HepG2 (cell line): ENCODE data around the gene BBIP1. TPM values are rescaled to one million over a fixed set of nuclear protein-coding genes. Genes with fewer than 3 reads are reported as not detected.
A peak's percentile ranks its signal among the peaks of the same experiment; 100 is the strongest.

Source experiments
- ARID5B ChIP-seq: IDR thresholded peaks from 2 replicates; pipeline ENCODE4 v1.4.0; 2020; ENCODE audit warnings: mild to moderate bottlenecking, missing genetic modification reagents
- CENPX ChIP-seq: sonication (generic); formaldehyde crosslinking; IDR thresholded peaks from 2 replicates; pipeline ENCODE4 v1.9.0; 2021; ENCODE audit warnings: mild to moderate bottlenecking, missing genetic modification reagents, moderate library complexity
- EHMT2 ChIP-seq: fragments of 200-600 bp; sonication (generic); IDR thresholded peaks from 2 replicates; pipeline ENCODE4 v1.7.0; 2017; ENCODE audit warnings: antibody characterized with exemption, low read depth, low read length, borderline replicate concordance
- ETV5 ChIP-seq: IDR thresholded peaks from 2 replicates; pipeline ENCODE4 v1.6.1; 2018; ENCODE audit warnings: missing biosample characterization, missing genetic modification reagents, inconsistent platforms, borderline replicate concordance
- FOXJ3 ChIP-seq: sonication (generic); formaldehyde crosslinking; IDR thresholded peaks from 2 replicates; pipeline ENCODE4 v1.4.0; 2020; ENCODE audit warnings: missing genetic modification reagents, mild to moderate bottlenecking, borderline replicate concordance
- HES4 ChIP-seq: sonication (generic); formaldehyde crosslinking; IDR thresholded peaks from 2 replicates; pipeline ENCODE4 v1.9.0; 2021; ENCODE audit warnings: mild to moderate bottlenecking, missing genetic modification reagents, borderline replicate concordance
- LCORL ChIP-seq, 2 experiments: fragments of 450-650 bp in 1 of 2; sonication (generic) in 1 of 2; formaldehyde crosslinking in 1 of 2; IDR thresholded peaks; 2 replicates each; pipeline versions ENCODE4 v1.5.0 to v1.6.1; 2017 to 2020; ENCODE audit warnings: antibody characterized with exemption in 1 of 2, missing genetic modification reagents in 1 of 2
- PITX1 ChIP-seq: sonication (generic); formaldehyde crosslinking; IDR thresholded peaks from 2 replicates; pipeline ENCODE4 v1.5.1; 2020; ENCODE audit warnings: mild to moderate bottlenecking, missing genetic modification reagents
- SP1 ChIP-seq, 2 experiments: fragments of 450-650 bp in 1 of 2; sonication (generic) in 1 of 2; formaldehyde crosslinking in 1 of 2; IDR thresholded peaks; 2 replicates each; pipeline versions ENCODE4 v1.4.0 to v1.6.1; 2016 to 2020; ENCODE audit warnings: missing genetic modification reagents in 1 of 2
- TAF1 ChIP-seq: sonication (generic); formaldehyde crosslinking; IDR thresholded peaks from 2 replicates; pipeline ENCODE4 v1.4.0; 2020; ENCODE audit warnings: missing genetic modification reagents
- THAP11 ChIP-seq: IDR thresholded peaks from 2 replicates; pipeline ENCODE4 v1.6.1; 2016; ENCODE audit warnings: missing biosample characterization, missing genetic modification reagents
- THAP8 ChIP-seq: sonication (generic); formaldehyde crosslinking; IDR thresholded peaks from 2 replicates; pipeline ENCODE4 v1.5.1; 2020; ENCODE audit warnings: missing genetic modification reagents, mild to moderate bottlenecking, borderline replicate concordance
- ZFX ChIP-seq: sonication (generic); formaldehyde crosslinking; IDR thresholded peaks from 2 replicates; pipeline ENCODE4 v1.4.0; 2020; ENCODE audit warnings: mild to moderate bottlenecking, low read depth, missing genetic modification reagents, moderate library complexity
- ZNF263 ChIP-seq: sonication (generic); formaldehyde crosslinking; IDR thresholded peaks from 2 replicates; pipeline ENCODE4 v1.4.0; 2020; ENCODE audit warnings: missing genetic modification reagents
- ZNF367 ChIP-seq: sonication (generic); formaldehyde crosslinking; IDR thresholded peaks from 2 replicates; pipeline ENCODE4 v1.4.0; 2020; ENCODE audit warnings: missing genetic modification reagents, borderline replicate concordance
- ZNF547 ChIP-seq: sonication (generic); formaldehyde crosslinking; IDR thresholded peaks from 2 replicates; pipeline ENCODE4 v1.5.1; 2020; ENCODE audit warnings: mild to moderate bottlenecking, missing genetic modification reagents
- ZNF720 ChIP-seq: sonication (generic); formaldehyde crosslinking; IDR thresholded peaks from 2 replicates; pipeline ENCODE4 v1.4.0; 2020; ENCODE audit warnings: missing genetic modification reagents
- ZNF746 ChIP-seq: sonication (generic); formaldehyde crosslinking; IDR thresholded peaks from 2 replicates; pipeline ENCODE4 v1.8.0; 2022; ENCODE audit warnings: mild to moderate bottlenecking, missing genetic modification reagents
- ZNF781 ChIP-seq: sonication (generic); formaldehyde crosslinking; IDR thresholded peaks from 2 replicates; pipeline ENCODE4 v1.5.1; 2020; ENCODE audit warnings: borderline replicate concordance, mild to moderate bottlenecking, missing genetic modification reagents; ENCODE audit errors: not compliant biosample characterization
- polyA plus RNA-seq, 8 experiments: library from polyadenylated mRNA; depleted of rRNA in 3 of 8; stranded (reverse) in 7 of 8; unstranded in 1 of 8; fragments of >200 nt; fragmentation: Illumina TruSeq in 4 of 8; extraction: Trizol in 4 of 8; gene quantifications; 2 replicates each; pipeline versions ENCODE4 v1.2.1 to v1.2.3, GENCODE V29; 2011 to 2016; ENCODE audit warnings: low read depth in 4 of 8, missing spikeins in 1 of 8, mixed read lengths in 1 of 8; ENCODE audit not compliant: insufficient read depth in 1 of 8
- total RNA-seq, 5 experiments: library from RNA; depleted of rRNA; stranded (reverse); fragments of >200 nt; fragmentation: Illumina TruSeq; extraction: Trizol; gene quantifications; 2 replicates each; pipeline ENCODE4 v1.2.3, GENCODE V29; 2016; ENCODE audit warnings: low read depth in 1 of 5
- TF ChIP-seq, protein P1 (sequence below): sonication (generic); formaldehyde crosslinking; IDR thresholded peaks from 2 replicates; pipeline ENCODE4 v1.9.0; 2022; ENCODE audit warnings: missing genetic modification reagents, mild to moderate bottlenecking, borderline replicate concordance
- TF ChIP-seq, protein P2 (sequence below): sonication (generic); formaldehyde crosslinking; IDR thresholded peaks from 2 replicates; pipeline ENCODE4 v1.8.0; 2022; ENCODE audit warnings: mild to moderate bottlenecking, missing genetic modification reagents

BBIP1 gene
- total and polyA plus RNA-seq, 2 of the 13 experiments (the other 11 are each of a cell fraction or from before 2014, with no cell fraction given) = 18.3 to 24.1 TPM

GRCh38 chr10:110918643-110919348, at the start of gene BBIP1 (continued):
- TF ChIP-seq, protein P1, sequence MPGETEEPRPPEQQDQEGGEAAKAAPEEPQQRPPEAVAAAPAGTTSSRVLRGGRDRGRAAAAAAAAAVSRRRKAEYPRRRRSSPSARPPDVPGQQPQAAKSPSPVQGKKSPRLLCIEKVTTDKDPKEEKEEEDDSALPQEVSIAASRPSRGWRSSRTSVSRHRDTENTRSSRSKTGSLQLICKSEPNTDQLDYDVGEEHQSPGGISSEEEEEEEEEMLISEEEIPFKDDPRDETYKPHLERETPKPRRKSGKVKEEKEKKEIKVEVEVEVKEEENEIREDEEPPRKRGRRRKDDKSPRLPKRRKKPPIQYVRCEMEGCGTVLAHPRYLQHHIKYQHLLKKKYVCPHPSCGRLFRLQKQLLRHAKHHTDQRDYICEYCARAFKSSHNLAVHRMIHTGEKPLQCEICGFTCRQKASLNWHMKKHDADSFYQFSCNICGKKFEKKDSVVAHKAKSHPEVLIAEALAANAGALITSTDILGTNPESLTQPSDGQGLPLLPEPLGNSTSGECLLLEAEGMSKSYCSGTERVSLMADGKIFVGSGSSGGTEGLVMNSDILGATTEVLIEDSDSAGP (CRISPR knock-in tag) = peak; percentile 82; the same call in 1 of the 2 replicates
- TF ChIP-seq ZNF746 (CRISPR knock-in tag) (peak; percentile 80; the same call in 1 of the 2 replicates), PITX1 (no peak; the same call in 1 of the 2 replicates), SP1 (IDR thresholded peaks at IDR 0.05) (no peak), SP1 (CRISPR knock-in tag; IDR thresholded peaks at IDR 0.05) (peak; percentile 37), ZNF263 (CRISPR knock-in tag) (peak; percentile 54; the same call in 1 of the 2 replicates), ZNF367 (peak; percentile 54; the same call in 1 of the 2 replicates), HES4 (no peak), ZNF547 (CRISPR knock-in tag) (peak; percentile 73; the same call in 1 of the 2 replicates), FOXJ3 (peak; percentile 54; the same call in 1 of the 2 replicates), THAP8 (CRISPR knock-in tag) (no peak), ETV5 (CRISPR knock-in tag) (peak; percentile 66; the same call in 1 of the 2 replicates), LCORL (IDR thresholded peaks at IDR 0.05) (0 out of 2 replicates have a peak, but pooled peaks have one; percentile 22), LCORL (CRISPR knock-in tag; IDR thresholded peaks at IDR 0.05) (peak; percentile 87), ZNF781 (no peak), EHMT2 (no peak), ZNF720 (CRISPR knock-in tag) (no peak), ARID5B (CRISPR knock-in tag) (peak; percentile 50), TAF1 (CRISPR knock-in tag) (peak; percentile 77), CENPX (no peak), ZFX (CRISPR knock-in tag) (peak; percentile 92), THAP11 (peak; percentile 89)
- TF ChIP-seq, protein P2, sequence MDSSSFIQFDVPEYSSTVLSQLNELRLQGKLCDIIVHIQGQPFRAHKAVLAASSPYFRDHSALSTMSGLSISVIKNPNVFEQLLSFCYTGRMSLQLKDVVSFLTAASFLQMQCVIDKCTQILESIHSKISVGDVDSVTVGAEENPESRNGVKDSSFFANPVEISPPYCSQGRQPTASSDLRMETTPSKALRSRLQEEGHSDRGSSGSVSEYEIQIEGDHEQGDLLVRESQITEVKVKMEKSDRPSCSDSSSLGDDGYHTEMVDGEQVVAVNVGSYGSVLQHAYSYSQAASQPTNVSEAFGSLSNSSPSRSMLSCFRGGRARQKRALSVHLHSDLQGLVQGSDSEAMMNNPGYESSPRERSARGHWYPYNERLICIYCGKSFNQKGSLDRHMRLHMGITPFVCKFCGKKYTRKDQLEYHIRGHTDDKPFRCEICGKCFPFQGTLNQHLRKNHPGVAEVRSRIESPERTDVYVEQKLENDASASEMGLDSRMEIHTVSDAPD = peak; percentile 69; the same call in 1 of the 2 replicates
